GM23248 (cell line): Measurements from ENCODE around the gene KHDRBS2.

Source experiments
- EZH2 ChIP-seq: fragments of 200-600 bp; sonication (generic); IDR thresholded peaks from 2 replicates; pipeline ENCODE4 v1.6.1; 2018; ENCODE audit warnings: antibody characterized with exemption, mild to moderate bottlenecking; ENCODE audit not compliant: insufficient read depth, poor library complexity, severe bottlenecking
- EZH2phosphoT487 ChIP-seq: fragments of 200-600 bp; sonication (generic); IDR thresholded peaks from 2 replicates; pipeline ENCODE4 v1.6.1; 2018; ENCODE audit warnings: antibody characterized with exemption, moderate library complexity, mild to moderate bottlenecking, low read depth; ENCODE audit not compliant: insufficient read depth

- TF ChIP-seq EZH2 (no peak), EZH2phosphoT487 (no peak)
Measured at GRCh38 chr6:62272114-62272513, 13.9 kb downstream of the KHDRBS2 start.
